ENCODE measurements around the gene TMEM192. TPM values are rescaled to one million over a fixed set of nuclear protein-coding genes. Genes with fewer than 3 reads are reported as not detected.
A peak's percentile ranks its signal among the peaks of the same experiment; 100 is the strongest.

Gene TMEM192
- total and polyA plus RNA-seq, 12 donors: 4.5 to 23.1 (median 16.6) TPM

GRCh38 chr4:165118256-165118909 lies 5.7 kb upstream of the TMEM192 start:
- Histone ChIP-seq H3K27me3 (peaks cover 0 to 22% (median 0%) of the 10 kb centered on the region in 7 donors), H3K4me1 (peaks cover 0 to 5% (median 4%) of the 10 kb centered on the region in 9 donors), H3K9me3 (no peaks in the 10 kb centered on the region), H3K27ac (no peak overlapping the region), H3K4me3 (no peak overlapping the region), H3K36me3 (no peaks in the 10 kb centered on the region)
- 51 to 57% methylated on average over 4 of the region's 4 CpGs for WGBS, 2 donors
- no peak for TF ChIP-seq CTCF (IDR thresholded peaks at IDR 0.05)
- no peak for DNase-seq
- intact Hi-C loops (cut with DNase I): no loop called here
- no peak for ATAC-seq

- no peak for ATAC-seq
- H3K27ac ChIP-seq: no peak overlapping the region
- no peaks in the 10 kb centered on the region for H3K9me3 ChIP-seq
- peaks cover 0 to 15% (median 9%) of the 10 kb centered on the region in 9 donors for H3K4me1 ChIP-seq
- peaks cover 0 to 1% (median 0%) of the 10 kb centered on the region in 9 donors for H3K36me3 ChIP-seq
- no peak for TF ChIP-seq CTCF (IDR thresholded peaks at IDR 0.05)
- 94% methylated on average over 3 of the region's 3 CpGs for WGBS, 2 donors
- H3K27me3 ChIP-seq: peaks cover 0 to 22% (median 0%) of the 10 kb centered on the region in 7 donors
- intact Hi-C loops (cut with DNase I): no loop called here
- H3K4me3 ChIP-seq: no peak overlapping the region
- no peak for DNase-seq
Measured at GRCh38 chr4:165115301-165115700, 2.6 kb upstream of the TMEM192 start.

- intact Hi-C loops (cut with DNase I): loop anchor here in 1 of 10 donors (2.0 kb wide), 1 partner anchor 215 kb away; the partner anchor contains the start of gene MSMO1
- ATAC-seq: no peak
- no peak for TF ChIP-seq CTCF (IDR thresholded peaks at IDR 0.05)
Measured at GRCh38 chr4:165111906-165112367, 723 bp downstream of the TMEM192 start.

GRCh38 chr4:165106518-165106917 lies 6.1 kb downstream of the TMEM192 start:
- no peak for TF ChIP-seq CTCF (IDR thresholded peaks at IDR 0.05)
- Histone ChIP-seq H3K4me1 (peaks cover 0 to 3% (median 0%) of the 10 kb centered on the region in 9 donors), H3K36me3 (peaks cover 0 to 24% (median 0%) of the 10 kb centered on the region in 9 donors), H3K27me3 (no peaks in the 10 kb centered on the region), H3K9me3 (no peaks in the 10 kb centered on the region), H3K27ac (no peak overlapping the region), H3K4me3 (no peak overlapping the region)
- no peak for DNase-seq
- 92 to 96% methylated on average over 6 of the region's 6 CpGs for WGBS, 2 donors
- no peak for ATAC-seq
- intact Hi-C loops (cut with DNase I): no loop called here

More at GRCh38 chr4:165111906-165112367, 723 bp downstream of the TMEM192 start:
- H3K36me3 ChIP-seq: peaks cover 0 to 8% (median 0%) of the 10 kb centered on the region in 9 donors
- peak overlapping the region; percentile 57 to 99 (median 90) for H3K4me3 ChIP-seq
- WGBS, 2 donors: 5 to 6% methylated on average over 17 of the region's 17 CpGs
- H3K27ac ChIP-seq: peak overlapping the region; percentile 55 to 93 (median 90)
- no peaks in the 10 kb centered on the region for H3K9me3 ChIP-seq
- DNase-seq: no peak
- peaks cover 0 to 3% (median 0%) of the 10 kb centered on the region in 7 donors for H3K27me3 ChIP-seq
- peaks cover 0 to 15% (median 9%) of the 10 kb centered on the region in 9 donors for H3K4me1 ChIP-seq

Data from heart right ventricle (tissue), 16 donors.